GM12878 (cell line): ENCODE results near the gene TMEM135. TPM values are rescaled to one million over a fixed set of nuclear protein-coding genes. Genes with fewer than 3 reads are reported as not detected.

ENCODE experiments used
- ATAC-seq: fragments of 200-7000 bp; cut with Tn5 transposase; 3 replicates; pipeline ENCODE4 v1.9.1; 2020; ENCODE audit warnings: mild to moderate bottlenecking, moderate library complexity
- BruUV-seq: library from RNA; stranded (reverse); fragments of 400-500 nt; replicated peaks from 2 replicates; lab custom pipeline; 2021; lab: Mats Ljungman, UMichigan
- CTCF ChIA-PET: fragments of 300-600 bp; sonication (Branson Sonifier 250); formaldehyde crosslinking; extraction: SDS; loops from one replicate; lab custom pipeline; 2021; ENCODE audit warnings: inconsistent platforms; lab: Yijun Ruan, JAX
- POLR2A ChIA-PET: fragments of 350-600 bp; formaldehyde crosslinking; extraction: SDS; loops from one replicate; lab custom pipeline; 2021; ENCODE audit warnings: inconsistent platforms; lab: Charles Lee
- RAD21 ChIA-PET: fragments of 300-600 bp; sonication (Branson Sonifier 250); formaldehyde crosslinking; loops from one replicate; lab custom pipeline; 2023; ENCODE audit warnings: antibody characterized with exemption; ENCODE audit not compliant: unreplicated experiment; lab: Charles Lee
- SMC1A ChIA-PET: fragments of 300-600 bp; sonication (Branson Sonifier 250); formaldehyde crosslinking; loops from one replicate; lab custom pipeline; 2023; ENCODE audit not compliant: unreplicated experiment, uncharacterized antibody; lab: Charles Lee
- DNase-seq: peaks from one replicate; pipeline ENCODE4 v3.0.0-alpha.2; 2011; ENCODE audit warnings: low read depth, low spot score
- FAIRE-seq: peaks from 3 replicates; lab custom pipeline; 2011; peaks lifted over from hg19 to GRCh38; lab: Jason Lieb, UNC
- H2AFZ ChIP-seq: 2 replicates; pipeline ENCODE4 v1.6.0; 2011; ENCODE audit warnings: low read depth, low read length, control low read depth; ENCODE audit not compliant: control insufficient read depth
- H3K27ac ChIP-seq: 2 replicates; pipeline ENCODE4 v1.5.1; 2011; ENCODE audit warnings: control low read depth; ENCODE audit not compliant: control insufficient read depth, insufficient read depth
- H3K27me3 ChIP-seq, 2 experiments: replicated peaks in 1 of 2; 2 replicates each; pipeline versions ENCODE4 v1.6.0 to v1.6.1; 2011; ENCODE audit warnings: low read length in 1 of 2; ENCODE audit not compliant: control insufficient read depth in 2 of 2, insufficient read depth in 2 of 2
- H3K36me3 ChIP-seq, 2 experiments: 2 replicates each; pipeline ENCODE4 v1.5.1; 2011; ENCODE audit warnings: low read length in 1 of 2; ENCODE audit not compliant: control insufficient read depth in 2 of 2, insufficient read depth in 2 of 2
- H3K4me1 ChIP-seq: 2 replicates; pipeline ENCODE4 v1.6.1; 2011; ENCODE audit warnings: mild to moderate bottlenecking, low read length, moderate library complexity, mixed read lengths; ENCODE audit not compliant: control insufficient read depth, insufficient read depth
- H3K4me2 ChIP-seq: 2 replicates; pipeline ENCODE4 v1.6.0; 2011; ENCODE audit warnings: control low read depth; ENCODE audit not compliant: control insufficient read depth, insufficient read depth
- H3K4me3 ChIP-seq: fragments of 200-600 bp; sonication (generic); 2 replicates; pipeline ENCODE4 v1.5.1; 2016
- H3K79me2 ChIP-seq: 2 replicates; pipeline ENCODE4 v1.6.0; 2011; ENCODE audit warnings: low read length; ENCODE audit not compliant: control insufficient read depth, insufficient read depth
- H3K9ac ChIP-seq: 2 replicates; pipeline ENCODE4 v1.8.0; 2011; ENCODE audit warnings: low read length, control low read depth, mixed read lengths; ENCODE audit not compliant: control insufficient read depth, insufficient read depth
- H3K9me3 ChIP-seq: replicated peaks from 3 replicates; pipeline ENCODE4 v1.5.1; 2011; ENCODE audit warnings: mild to moderate bottlenecking, low read length; ENCODE audit not compliant: control insufficient read depth, insufficient read depth
- H4K20me1 ChIP-seq: 2 replicates; pipeline ENCODE4 v1.6.0; 2011; ENCODE audit not compliant: control insufficient read depth, insufficient read depth
- EP300 ChIP-seq, 2 experiments: fragments of 150-350 bp in 1 of 2; IDR thresholded peaks; 2 replicates each; pipeline ENCODE4 v1.6.1; 2011 to 2012; ENCODE audit warnings: low read depth in 2 of 2, low read length in 2 of 2, borderline replicate concordance in 1 of 2, improper control_type of control experiment in 1 of 2, inconsistent platforms in 1 of 2; ENCODE audit not compliant: control insufficient read depth in 1 of 2
- GATAD2B ChIP-seq: fragments of 450-650 bp; conservative IDR thresholded peaks from 2 replicates; pipeline ENCODE4 v1.6.1; 2017; ENCODE audit warnings: low read depth, mild to moderate bottlenecking, moderate library complexity
- IRF4 ChIP-seq: IDR thresholded peaks from 2 replicates; pipeline ENCODE4 v1.6.1; 2011; ENCODE audit warnings: low read depth, low read length
- NR2C1 ChIP-seq: fragments of 450-650 bp; IDR thresholded peaks from 2 replicates; pipeline ENCODE4 v1.6.1; 2017; ENCODE audit warnings: antibody characterized with exemption, mild to moderate bottlenecking, moderate library complexity
- PML ChIP-seq: IDR thresholded peaks from 2 replicates; pipeline ENCODE4 v1.6.1; 2012; ENCODE audit warnings: low read length, inconsistent platforms
- POLR2A ChIP-seq: IDR thresholded peaks from 2 replicates; pipeline ENCODE4 v1.6.1; 2011; ENCODE audit warnings: low read depth, mild to moderate bottlenecking, low read length
- POU2F2 ChIP-seq: IDR thresholded peaks from 3 replicates; pipeline ENCODE4 v1.6.1; 2011; ENCODE audit warnings: low read depth, mild to moderate bottlenecking, low read length, borderline replicate concordance
- RELA ChIP-seq: fragments of 450-650 bp; IDR thresholded peaks from 2 replicates; pipeline ENCODE4 v1.8.0; 2014; ENCODE audit warnings: borderline replicate concordance; ENCODE audit not compliant: partially characterized antibody
- YY1 ChIP-seq: IDR thresholded peaks from 2 replicates; pipeline ENCODE4 v1.6.1; 2011; ENCODE audit warnings: low read depth, mild to moderate bottlenecking, low read length
- ZNF207 ChIP-seq: fragments of 450-650 bp; IDR thresholded peaks from 2 replicates; pipeline ENCODE4 v1.6.1; 2014; ENCODE audit warnings: antibody characterized with exemption, mild to moderate bottlenecking, borderline replicate concordance
- WGBS: methylation state at CpG from one replicate; pipeline ENCODE4 v1.1.6; 2016; ENCODE audit warnings: low lambda C conversion rate; ENCODE audit not compliant: insufficient replicate concordance, insufficient coverage; ENCODE audit errors: missing lambda C conversion rate; 5-methylcytosine and 5-hydroxymethylcytosine counted together
- in situ Hi-C: fragments of 300-500 bp; cut with MboI; formaldehyde crosslinking; loops from 9 replicates; pipeline ENCODE4 v1.14.3; 2018; ENCODE audit warnings: mixed read lengths
- intact Hi-C: fragments of 100-400 bp; cut with micrococcal nuclease; formaldehyde crosslinking; loops from one replicate; pipeline ENCODE4 v1.14.2; 2022; ENCODE audit not compliant: unreplicated experiment
- polyA plus RNA-seq, 11 experiments: library from polyadenylated mRNA; depleted of rRNA in 4 of 11; unstranded in 6 of 11; stranded (reverse) in 5 of 11; fragments of >200 nt; fragmentation: Nextera tagmentation in 4 of 11; fragmentation: Illumina TruSeq in 1 of 11; extraction: Ambion mirVana in 4 of 11; extraction: Trizol in 1 of 11; gene quantifications; 1 replicate in 1 of 11; 2 replicates in 10 of 11; pipeline versions ENCODE4 v1.2.1 to v1.2.3, GENCODE V29; 2011 to 2016; ENCODE audit warnings: inconsistent platforms in 2 of 11, missing spikeins in 2 of 11, low read depth in 1 of 11
- total RNA-seq, 4 experiments: library from RNA; depleted of rRNA in 3 of 4; stranded (reverse); fragments of >200 nt in 3 of 4; fragmentation: Illumina TruSeq in 1 of 4; extraction: Trizol in 1 of 4; gene quantifications; 2 replicates each; pipeline versions ENCODE4 v1.2.1 to v1.2.3, GENCODE V29; 2013 to 2021
- TF ChIP-seq, protein P1 (sequence below): IDR thresholded peaks from 2 replicates; pipeline ENCODE4 v1.6.1; 2011; ENCODE audit warnings: low read depth, mild to moderate bottlenecking, low read length, moderate library complexity, borderline replicate concordance; ENCODE audit errors: extremely low read depth
- TF ChIP-seq, protein P2 (sequence below): fragments of 450-650 bp; formaldehyde crosslinking; IDR thresholded peaks from 2 replicates; pipeline ENCODE4 v1.4.0; 2020; ENCODE audit warnings: mild to moderate bottlenecking, moderate library complexity
- TF ChIP-seq, protein P3 (sequence below): IDR thresholded peaks from 2 replicates; pipeline ENCODE4 v1.6.1; 2012; ENCODE audit warnings: low read depth, low read length, improper control_type of control experiment
- TF ChIP-seq, protein P4 (sequence below): IDR thresholded peaks from 2 replicates; pipeline ENCODE4 v1.6.1; 2012; ENCODE audit warnings: low read depth, low read length, improper control_type of control experiment
- TF ChIP-seq, protein P5 (sequence below): fragments of 450-650 bp; formaldehyde crosslinking; IDR thresholded peaks from 2 replicates; pipeline ENCODE4 v1.4.0; 2022; ENCODE audit warnings: mild to moderate bottlenecking, moderate library complexity

Gene TMEM135
- total and polyA plus RNA-seq, 10 of the 15 experiments (the other 5 are each of a cell fraction or from before 2014, with no cell fraction given) = 7.2 to 117 (median 12.9) TPM

DNA sequence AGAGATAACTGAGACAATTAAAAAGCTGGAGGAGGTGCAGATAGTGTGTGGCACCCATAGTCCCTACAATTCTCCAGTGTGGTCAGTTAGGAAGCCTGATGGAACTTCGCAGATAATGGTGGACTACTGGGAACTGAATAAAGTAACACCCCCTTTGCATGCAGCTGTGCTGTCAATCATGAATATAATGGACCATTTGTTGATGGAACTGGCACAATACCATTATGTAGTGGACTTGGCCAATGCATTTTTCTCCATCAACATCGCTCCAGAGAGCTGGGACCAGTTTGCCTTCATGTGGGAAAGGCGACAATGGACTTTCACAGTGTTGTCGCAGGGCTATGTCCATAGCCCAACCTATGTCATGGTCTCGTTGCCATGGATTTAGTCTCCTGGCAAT, 324.2 kb downstream of the TMEM135 start:
- TF ChIP-seq ZNF207 (no peak), IRF4 (no peak), RELA (no peak), POU2F2 (no peak), PML (no peak), EP300 (IDR thresholded peaks at IDR 0.05; ENCODE audit: borderline replicate concordance in 1 of 2, control insufficient read depth in 1 of 2, low read depth in 2 of 2, low read length in 2 of 2) (no peak), NR2C1 (no peak), YY1 (no peak), POLR2A (no peak), GATAD2B (no peak)
- TF ChIP-seq, protein P1, sequence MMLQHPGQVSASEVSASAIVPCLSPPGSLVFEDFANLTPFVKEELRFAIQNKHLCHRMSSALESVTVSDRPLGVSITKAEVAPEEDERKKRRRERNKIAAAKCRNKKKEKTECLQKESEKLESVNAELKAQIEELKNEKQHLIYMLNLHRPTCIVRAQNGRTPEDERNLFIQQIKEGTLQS = no peak
- TF ChIP-seq, protein P2, sequence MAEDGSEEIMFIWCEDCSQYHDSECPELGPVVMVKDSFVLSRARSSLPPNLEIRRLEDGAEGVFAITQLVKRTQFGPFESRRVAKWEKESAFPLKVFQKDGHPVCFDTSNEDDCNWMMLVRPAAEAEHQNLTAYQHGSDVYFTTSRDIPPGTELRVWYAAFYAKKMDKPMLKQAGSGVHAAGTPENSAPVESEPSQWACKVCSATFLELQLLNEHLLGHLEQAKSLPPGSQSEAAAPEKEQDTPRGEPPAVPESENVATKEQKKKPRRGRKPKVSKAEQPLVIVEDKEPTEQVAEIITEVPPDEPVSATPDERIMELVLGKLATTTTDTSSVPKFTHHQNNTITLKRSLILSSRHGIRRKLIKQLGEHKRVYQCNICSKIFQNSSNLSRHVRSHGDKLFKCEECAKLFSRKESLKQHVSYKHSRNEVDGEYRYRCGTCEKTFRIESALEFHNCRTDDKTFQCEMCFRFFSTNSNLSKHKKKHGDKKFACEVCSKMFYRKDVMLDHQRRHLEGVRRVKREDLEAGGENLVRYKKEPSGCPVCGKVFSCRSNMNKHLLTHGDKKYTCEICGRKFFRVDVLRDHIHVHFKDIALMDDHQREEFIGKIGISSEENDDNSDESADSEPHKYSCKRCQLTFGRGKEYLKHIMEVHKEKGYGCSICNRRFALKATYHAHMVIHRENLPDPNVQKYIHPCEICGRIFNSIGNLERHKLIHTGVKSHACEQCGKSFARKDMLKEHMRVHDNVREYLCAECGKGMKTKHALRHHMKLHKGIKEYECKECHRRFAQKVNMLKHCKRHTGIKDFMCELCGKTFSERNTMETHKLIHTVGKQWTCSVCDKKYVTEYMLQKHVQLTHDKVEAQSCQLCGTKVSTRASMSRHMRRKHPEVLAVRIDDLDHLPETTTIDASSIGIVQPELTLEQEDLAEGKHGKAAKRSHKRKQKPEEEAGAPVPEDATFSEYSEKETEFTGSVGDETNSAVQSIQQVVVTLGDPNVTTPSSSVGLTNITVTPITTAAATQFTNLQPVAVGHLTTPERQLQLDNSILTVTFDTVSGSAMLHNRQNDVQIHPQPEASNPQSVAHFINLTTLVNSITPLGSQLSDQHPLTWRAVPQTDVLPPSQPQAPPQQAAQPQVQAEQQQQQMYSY (CRISPR knock-in tag) = no peak
- TF ChIP-seq, protein P3, sequence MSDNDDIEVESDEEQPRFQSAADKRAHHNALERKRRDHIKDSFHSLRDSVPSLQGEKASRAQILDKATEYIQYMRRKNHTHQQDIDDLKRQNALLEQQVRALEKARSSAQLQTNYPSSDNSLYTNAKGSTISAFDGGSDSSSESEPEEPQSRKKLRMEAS = no peak
- TF ChIP-seq, protein P4, sequence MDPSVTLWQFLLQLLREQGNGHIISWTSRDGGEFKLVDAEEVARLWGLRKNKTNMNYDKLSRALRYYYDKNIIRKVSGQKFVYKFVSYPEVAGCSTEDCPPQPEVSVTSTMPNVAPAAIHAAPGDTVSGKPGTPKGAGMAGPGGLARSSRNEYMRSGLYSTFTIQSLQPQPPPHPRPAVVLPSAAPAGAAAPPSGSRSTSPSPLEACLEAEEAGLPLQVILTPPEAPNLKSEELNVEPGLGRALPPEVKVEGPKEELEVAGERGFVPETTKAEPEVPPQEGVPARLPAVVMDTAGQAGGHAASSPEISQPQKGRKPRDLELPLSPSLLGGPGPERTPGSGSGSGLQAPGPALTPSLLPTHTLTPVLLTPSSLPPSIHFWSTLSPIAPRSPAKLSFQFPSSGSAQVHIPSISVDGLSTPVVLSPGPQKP = no peak
- TF ChIP-seq, protein P5, sequence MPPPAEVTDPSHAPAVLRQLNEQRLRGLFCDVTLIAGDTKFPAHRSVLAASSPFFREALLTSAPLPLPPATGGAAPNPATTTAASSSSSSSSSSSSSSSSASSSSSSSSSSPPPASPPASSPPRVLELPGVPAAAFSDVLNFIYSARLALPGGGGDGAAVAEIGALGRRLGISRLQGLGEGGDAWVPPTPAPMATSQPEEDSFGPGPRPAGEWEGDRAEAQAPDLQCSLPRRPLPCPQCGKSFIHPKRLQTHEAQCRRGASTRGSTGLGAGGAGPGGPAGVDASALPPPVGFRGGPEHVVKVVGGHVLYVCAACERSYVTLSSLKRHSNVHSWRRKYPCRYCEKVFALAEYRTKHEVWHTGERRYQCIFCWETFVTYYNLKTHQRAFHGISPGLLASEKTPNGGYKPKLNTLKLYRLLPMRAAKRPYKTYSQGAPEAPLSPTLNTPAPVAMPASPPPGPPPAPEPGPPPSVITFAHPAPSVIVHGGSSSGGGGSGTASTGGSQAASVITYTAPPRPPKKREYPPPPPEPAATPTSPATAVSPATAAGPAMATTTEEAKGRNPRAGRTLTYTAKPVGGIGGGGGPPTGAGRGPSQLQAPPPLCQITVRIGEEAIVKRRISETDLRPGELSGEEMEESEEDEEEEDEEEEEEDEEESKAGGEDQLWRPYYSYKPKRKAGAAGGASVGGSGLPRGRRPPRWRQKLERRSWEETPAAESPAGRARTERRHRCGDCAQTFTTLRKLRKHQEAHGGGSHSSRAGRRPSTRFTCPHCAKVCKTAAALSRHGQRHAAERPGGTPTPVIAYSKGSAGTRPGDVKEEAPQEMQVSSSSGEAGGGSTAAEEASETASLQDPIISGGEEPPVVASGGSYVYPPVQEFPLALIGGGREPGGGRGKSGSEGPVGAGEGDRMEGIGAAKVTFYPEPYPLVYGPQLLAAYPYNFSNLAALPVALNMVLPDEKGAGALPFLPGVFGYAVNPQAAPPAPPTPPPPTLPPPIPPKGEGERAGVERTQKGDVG = no peak
- DNase-seq = no peak
- intact Hi-C loops (no loop called here), in situ Hi-C loops (loop anchor here (25.0 kb wide), 1 partner anchor 1525 kb away; no protein-coding TSS in a partner anchor)
- Histone ChIP-seq H3K36me3 (no peaks in the 10 kb centered on the region), H3K9ac (no peak overlapping the region), H3K9me3 (no peaks in the 10 kb centered on the region), H4K20me1 (no peaks in the 10 kb centered on the region), H3K27ac (no peak overlapping the region), H3K4me3 (no peak overlapping the region), H2AFZ (no peak overlapping the region), H3K79me2 (no peaks in the 10 kb centered on the region), H3K4me2 (no peak overlapping the region), H3K27me3 (no peaks in the 10 kb centered on the region), H3K4me1 (no peaks in the 10 kb centered on the region)
- ChIA-PET SMC1A (no interaction called here), POLR2A (no interaction called here), RAD21 (no interaction called here), CTCF (interaction anchor here (0.6 kb wide), 1 partner anchor 592 kb away, joined by 3 read pairs; no protein-coding TSS in a partner anchor)
- no peak for ATAC-seq
- FAIRE-seq = no peak
- BruUV-seq = no TSS peak
- WGBS = 32% methylated on average over 5 of the region's 5 CpGs
